Measurements from ENCODE around the gene SPCS2.

DNA sequence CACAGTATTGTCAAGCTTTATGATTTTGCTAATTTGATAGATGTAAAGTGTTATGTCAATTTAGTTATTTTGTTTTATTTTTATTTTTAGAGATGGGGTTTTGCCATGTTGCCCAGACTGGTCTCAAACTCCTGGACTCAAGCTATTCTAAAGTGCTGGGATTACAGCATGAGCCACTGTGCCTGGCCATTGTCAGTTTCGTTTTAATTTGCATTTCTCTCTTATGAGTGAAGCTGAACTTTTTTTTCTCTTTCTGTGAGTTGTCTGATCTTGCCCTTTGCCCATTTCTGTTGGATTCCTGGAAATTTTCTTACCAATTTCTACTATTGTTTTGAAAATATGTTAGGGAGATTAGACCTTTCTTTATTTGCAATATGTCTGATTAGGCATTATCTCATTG is 55.1 kb downstream of the SPCS2 start:
- TF ChIP-seq POLR2AphosphoS5 (IDR thresholded peaks at IDR 0.05; ENCODE audit: insufficient read depth in 1 of 2, low read depth in 1 of 2) (no peak), POLR2A (IDR thresholded peaks at IDR 0.05) (no peak)
- TF ChIP-seq, protein P1, sequence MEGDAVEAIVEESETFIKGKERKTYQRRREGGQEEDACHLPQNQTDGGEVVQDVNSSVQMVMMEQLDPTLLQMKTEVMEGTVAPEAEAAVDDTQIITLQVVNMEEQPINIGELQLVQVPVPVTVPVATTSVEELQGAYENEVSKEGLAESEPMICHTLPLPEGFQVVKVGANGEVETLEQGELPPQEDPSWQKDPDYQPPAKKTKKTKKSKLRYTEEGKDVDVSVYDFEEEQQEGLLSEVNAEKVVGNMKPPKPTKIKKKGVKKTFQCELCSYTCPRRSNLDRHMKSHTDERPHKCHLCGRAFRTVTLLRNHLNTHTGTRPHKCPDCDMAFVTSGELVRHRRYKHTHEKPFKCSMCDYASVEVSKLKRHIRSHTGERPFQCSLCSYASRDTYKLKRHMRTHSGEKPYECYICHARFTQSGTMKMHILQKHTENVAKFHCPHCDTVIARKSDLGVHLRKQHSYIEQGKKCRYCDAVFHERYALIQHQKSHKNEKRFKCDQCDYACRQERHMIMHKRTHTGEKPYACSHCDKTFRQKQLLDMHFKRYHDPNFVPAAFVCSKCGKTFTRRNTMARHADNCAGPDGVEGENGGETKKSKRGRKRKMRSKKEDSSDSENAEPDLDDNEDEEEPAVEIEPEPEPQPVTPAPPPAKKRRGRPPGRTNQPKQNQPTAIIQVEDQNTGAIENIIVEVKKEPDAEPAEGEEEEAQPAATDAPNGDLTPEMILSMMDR (IDR thresholded peaks at IDR 0.05): no peak

Measured in vagina (tissue), 2 donors.